ENCODE data around the gene TMCO4.

Gene TMCO4

GRCh38 chr1:19752083-19752696, 47.5 kb downstream of the TMCO4 start:
- no peaks in the 10 kb centered on the region for H3K4me1 Mint-ChIP-seq
- H3K27ac Mint-ChIP-seq = no peak overlapping the region
- no peak for ATAC-seq
- H3K36me3 Mint-ChIP-seq = peaks cover 24% of the 10 kb centered on the region
- no peak for DNase-seq (ENCODE audit: low spot score in 2 of 2)
- no peak overlapping the region for H3K4me3 Mint-ChIP-seq
- no peaks in the 10 kb centered on the region for H3K9me3 Mint-ChIP-seq

- ATAC-seq (no peak), DNase-seq (ENCODE audit: low spot score in 2 of 2) (no peak)
- H3K36me3 Mint-ChIP-seq = peaks cover 36% of the 10 kb centered on the region
- no peak overlapping the region for H3K27ac Mint-ChIP-seq
- H3K9me3 Mint-ChIP-seq = no peaks in the 10 kb centered on the region
- H3K4me1 Mint-ChIP-seq = no peaks in the 10 kb centered on the region
- no peak overlapping the region for H3K4me3 Mint-ChIP-seq
These were observed 48.8 kb downstream of the TMCO4 start for GRCh38 chr1:19750882-19751276.

GRCh38 chr1:19750101-19750881, 49.4 kb downstream of the TMCO4 start:
- Mint-ChIP-seq H3K9me3 (no peaks in the 10 kb centered on the region), H3K36me3 (peaks cover 36% of the 10 kb centered on the region), H3K27ac (no peak overlapping the region), H3K4me1 (no peaks in the 10 kb centered on the region), H3K4me3 (no peak overlapping the region)
- ATAC-seq = no peak
- DNase-seq (ENCODE audit: low spot score in 2 of 2) = no peak

GRCh38 chr1:19749685-19750084, 50.0 kb downstream of the TMCO4 start:
- ATAC-seq (no peak), DNase-seq (ENCODE audit: low spot score in 2 of 2) (no peak)
- Mint-ChIP-seq H3K4me1 (no peaks in the 10 kb centered on the region), H3K9me3 (no peaks in the 10 kb centered on the region), H3K36me3 (peaks cover 35% of the 10 kb centered on the region), H3K27ac (no peak overlapping the region), H3K4me3 (no peak overlapping the region)

GRCh38 chr1:19747761-19748160, 52.0 kb downstream of the TMCO4 start:
- DNase-seq (ENCODE audit: low spot score in 2 of 2) (no peak), ATAC-seq (no peak)
- Mint-ChIP-seq H3K27ac (no peak overlapping the region), H3K4me1 (no peaks in the 10 kb centered on the region), H3K4me3 (no peak overlapping the region), H3K36me3 (peaks cover 35% of the 10 kb centered on the region), H3K9me3 (no peaks in the 10 kb centered on the region)

- Mint-ChIP-seq H3K4me1 (no peaks in the 10 kb centered on the region), H3K9me3 (no peaks in the 10 kb centered on the region), H3K36me3 (peaks cover 30% of the 10 kb centered on the region), H3K27ac (no peak overlapping the region), H3K4me3 (no peak overlapping the region)
- DNase-seq (ENCODE audit: low spot score in 2 of 2) (no peak), ATAC-seq (no peak)
These were observed 54.8 kb downstream of the TMCO4 start for GRCh38 chr1:19744886-19745285.

GRCh38 chr1:19744335-19744743, 55.4 kb downstream of the TMCO4 start:
- Mint-ChIP-seq H3K4me1 (no peaks in the 10 kb centered on the region), H3K27ac (no peak overlapping the region), H3K36me3 (peaks cover 30% of the 10 kb centered on the region), H3K4me3 (no peak overlapping the region), H3K9me3 (no peaks in the 10 kb centered on the region)
- DNase-seq (ENCODE audit: low spot score in 2 of 2) = no peak
- ATAC-seq = no peak

GRCh38 chr1:19743793-19744192, 55.9 kb downstream of the TMCO4 start:
- ATAC-seq (no peak), DNase-seq (ENCODE audit: low spot score in 2 of 2) (no peak)
- no peaks in the 10 kb centered on the region for H3K4me1 Mint-ChIP-seq
- H3K9me3 Mint-ChIP-seq = no peaks in the 10 kb centered on the region
- H3K27ac Mint-ChIP-seq = no peak overlapping the region
- no peak overlapping the region for H3K4me3 Mint-ChIP-seq
- H3K36me3 Mint-ChIP-seq = peaks cover 30% of the 10 kb centered on the region

- Mint-ChIP-seq H3K9me3 (no peaks in the 10 kb centered on the region), H3K27ac (no peak overlapping the region), H3K4me1 (no peaks in the 10 kb centered on the region), H3K36me3 (peaks cover 30% of the 10 kb centered on the region), H3K4me3 (no peak overlapping the region)
- DNase-seq (ENCODE audit: low spot score in 2 of 2) = no peak
- ATAC-seq = no peak
These were observed 56.5 kb downstream of the TMCO4 start for GRCh38 chr1:19743180-19743579.

GRCh38 chr1:19739628-19740027, 60.1 kb downstream of the TMCO4 start:
- no peaks in the 10 kb centered on the region for H3K4me1 Mint-ChIP-seq
- DNase-seq (ENCODE audit: low spot score in 2 of 2) (no peak), ATAC-seq (no peak)
- H3K27ac Mint-ChIP-seq = no peak overlapping the region
- H3K9me3 Mint-ChIP-seq = no peaks in the 10 kb centered on the region
- no peak overlapping the region for H3K4me3 Mint-ChIP-seq
- peaks cover 9% of the 10 kb centered on the region for H3K36me3 Mint-ChIP-seq

- no peaks in the 10 kb centered on the region for H3K4me1 Mint-ChIP-seq
- H3K9me3 Mint-ChIP-seq = no peaks in the 10 kb centered on the region
- H3K36me3 Mint-ChIP-seq = peaks cover 5% of the 10 kb centered on the region
- ATAC-seq (no peak), DNase-seq (ENCODE audit: low spot score in 2 of 2) (no peak)
- H3K27ac Mint-ChIP-seq = no peak overlapping the region
- no peak overlapping the region for H3K4me3 Mint-ChIP-seq
These were observed 61.0 kb downstream of the TMCO4 start for GRCh38 chr1:19738669-19739068.

GRCh38 chr1:19738076-19738475, 61.6 kb downstream of the TMCO4 start:
- DNase-seq (ENCODE audit: low spot score in 2 of 2) = no peak
- H3K36me3 Mint-ChIP-seq = peaks cover 5% of the 10 kb centered on the region

GRCh38 chr1:19737104-19737825, 62.5 kb downstream of the TMCO4 start:
- Mint-ChIP-seq H3K4me1 (no peaks in the 10 kb centered on the region), H3K4me3 (no peak overlapping the region), H3K27ac (no peak overlapping the region), H3K9me3 (no peaks in the 10 kb centered on the region), H3K36me3 (no peaks in the 10 kb centered on the region)
- ATAC-seq (no peak), DNase-seq (ENCODE audit: low spot score in 2 of 2) (no peak)

More at GRCh38 chr1:19738076-19738475, 61.6 kb downstream of the TMCO4 start:
- Mint-ChIP-seq H3K4me1 (no peaks in the 10 kb centered on the region), H3K9me3 (no peaks in the 10 kb centered on the region), H3K4me3 (no peak overlapping the region), H3K27ac (no peak overlapping the region)
- ATAC-seq = no peak

GRCh38 chr1:19735440-19736127, 64.1 kb downstream of the TMCO4 start:
- H3K36me3 Mint-ChIP-seq = no peaks in the 10 kb centered on the region
- no peak for ATAC-seq
- H3K4me1 Mint-ChIP-seq = no peaks in the 10 kb centered on the region

GRCh38 chr1:19734472-19734999, 65.2 kb downstream of the TMCO4 start:
- no peaks in the 10 kb centered on the region for H3K36me3 Mint-ChIP-seq
- no peak for DNase-seq (ENCODE audit: low spot score in 2 of 2)
- H3K4me3 Mint-ChIP-seq = no peak overlapping the region
- no peak overlapping the region for H3K27ac Mint-ChIP-seq
- peaks cover 3% of the 10 kb centered on the region for H3K9me3 Mint-ChIP-seq
- no peaks in the 10 kb centered on the region for H3K4me1 Mint-ChIP-seq
- no peak for ATAC-seq

More at GRCh38 chr1:19735440-19736127, 64.1 kb downstream of the TMCO4 start:
- Mint-ChIP-seq H3K4me3 (no peak overlapping the region), H3K9me3 (peaks cover 3% of the 10 kb centered on the region), H3K27ac (no peak overlapping the region)
- no peak for DNase-seq (ENCODE audit: low spot score in 2 of 2)

Data from stimulated activated effector memory CD8-positive, alpha-beta T cell treated with anti-CD3 and anti-CD28 coated beads, Interleukin-12 subunit alpha, Interleukin-12 subunit beta, amount 100 ng/mL, for 72 hours (primary cell).